NCI-H146 treated with DMSO at 0.1 percent for 48 hours (cell line): ENCODE measurements around the gene PPFIA3.
"Not testable (repeated sequence)": the region's sequence is repeated elsewhere in the genome, so short reads cannot be mapped to it uniquely, and the experiment has no call there.

Experiments
- DNase-seq: peaks from one replicate; lab custom pipeline; 2025; ENCODE audit not compliant: unreplicated experiment; lab: John Stamatoyannopoulos, UW

The PPFIA3 gene

DNA sequence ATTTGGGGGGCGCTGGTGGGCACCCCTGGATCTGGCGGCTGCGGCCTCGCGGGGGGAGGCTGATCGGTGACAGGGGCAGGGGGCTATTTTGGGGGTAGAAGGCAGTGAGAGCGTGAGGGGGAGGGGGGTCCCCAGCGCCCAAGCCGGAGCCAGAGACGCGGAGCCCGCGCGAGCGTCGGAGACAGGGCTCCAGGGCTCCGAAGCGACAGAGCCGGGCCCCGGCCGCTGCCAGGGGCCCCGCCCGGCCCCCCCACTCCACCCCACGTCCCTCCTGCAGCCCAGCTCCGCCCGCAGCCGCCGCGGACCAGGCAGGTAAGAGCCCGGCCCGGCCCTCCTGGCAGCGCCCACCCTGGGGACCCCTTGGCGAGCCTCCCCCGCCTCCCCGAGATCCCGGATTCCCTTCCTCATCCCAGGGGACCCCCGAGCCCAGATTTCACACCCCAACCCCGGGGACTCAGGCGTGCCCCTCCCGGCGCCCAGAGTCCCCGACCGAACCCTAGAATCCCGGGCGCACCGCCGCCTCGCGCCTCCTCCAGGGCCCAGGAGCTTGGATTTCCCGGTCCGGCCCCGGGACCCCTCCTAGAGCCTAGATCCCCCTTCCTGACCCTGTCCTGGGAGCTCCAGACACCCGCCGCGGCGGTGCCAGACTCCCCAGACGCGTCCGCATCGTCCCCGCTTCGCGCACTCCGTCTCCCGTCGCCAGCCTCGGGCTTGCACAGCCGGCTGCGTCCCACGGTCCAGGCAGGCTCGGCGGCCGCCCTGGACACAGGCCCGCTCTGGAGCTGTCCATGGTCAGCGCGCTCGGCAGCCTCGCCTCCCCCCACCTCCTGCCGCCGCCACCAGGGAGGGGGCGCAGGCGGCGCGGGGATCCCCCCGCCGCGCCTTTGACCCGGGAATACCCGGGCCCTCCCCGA lies at the start of gene PPFIA3:
TSS of gene PPFIA3 (plus strand) at position 134 of the 914 bp plus-strand sequence. CDS start 8,330 bp downstream, outside the sequence.
- DNase-seq = no peak

DNA sequence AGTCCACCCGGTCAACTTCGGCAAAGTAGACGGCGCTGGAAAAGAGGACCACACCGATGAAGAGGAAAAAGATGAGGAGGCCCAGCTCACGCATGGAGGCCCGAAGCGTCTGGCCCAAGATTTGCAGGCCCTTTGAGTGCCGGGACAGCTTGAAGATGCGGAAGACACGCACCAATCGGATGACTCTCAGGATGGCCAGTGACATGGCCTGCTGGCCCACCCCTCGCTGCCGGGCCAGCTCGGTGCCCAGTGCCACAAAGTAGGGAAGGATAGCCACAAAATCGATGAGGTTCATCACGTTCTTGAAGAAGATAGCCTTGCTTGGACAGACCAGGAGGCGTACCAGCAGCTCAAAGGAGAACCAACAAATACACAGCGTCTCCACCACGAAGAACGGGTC lies 48.9 kb upstream of the PPFIA3 start:
- no peak for DNase-seq

DNA sequence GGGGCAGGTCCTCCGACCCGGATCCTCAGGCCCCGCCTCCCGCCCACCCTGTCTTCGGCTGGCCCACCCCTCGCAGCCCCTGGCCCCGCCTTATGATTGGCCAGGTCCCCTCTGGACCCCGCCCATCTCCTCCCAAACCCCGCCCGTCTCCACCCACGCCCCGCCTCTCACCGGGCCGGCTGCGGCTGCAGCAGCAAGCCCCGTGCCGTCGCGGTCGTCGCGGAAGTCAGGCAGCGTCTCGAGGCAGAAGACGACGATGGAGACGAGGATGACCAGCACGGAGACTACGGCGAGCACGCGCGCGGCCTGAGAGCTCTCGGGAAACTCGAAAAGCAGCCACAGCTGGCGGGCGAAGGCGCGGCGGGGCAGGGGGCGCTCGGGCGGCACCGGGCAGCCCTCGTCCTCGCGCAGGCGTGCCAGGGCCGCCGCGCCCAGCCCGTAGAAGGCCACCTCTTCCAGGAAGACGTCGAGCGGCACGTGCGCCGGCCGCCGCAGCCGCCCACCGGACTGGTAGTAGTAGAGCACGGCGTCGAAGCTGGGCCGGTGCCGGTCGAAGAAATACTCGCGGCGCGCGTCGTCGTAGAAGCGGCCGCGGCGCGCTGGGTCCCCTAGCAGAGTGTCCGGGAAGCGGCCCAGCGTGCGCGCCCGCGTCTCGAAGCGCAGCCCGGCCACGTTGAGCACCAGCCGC lies 47.3 kb upstream of the PPFIA3 start:
- DNase-seq = no peak

GRCh38 chr19:49073514-49074378 lies 45.6 kb upstream of the PPFIA3 start:
- DNase-seq = peak; percentile 15

GRCh38 chr19:49074869-49075268 lies 44.5 kb upstream of the PPFIA3 start:
- not testable (repeated sequence) for DNase-seq

DNA sequence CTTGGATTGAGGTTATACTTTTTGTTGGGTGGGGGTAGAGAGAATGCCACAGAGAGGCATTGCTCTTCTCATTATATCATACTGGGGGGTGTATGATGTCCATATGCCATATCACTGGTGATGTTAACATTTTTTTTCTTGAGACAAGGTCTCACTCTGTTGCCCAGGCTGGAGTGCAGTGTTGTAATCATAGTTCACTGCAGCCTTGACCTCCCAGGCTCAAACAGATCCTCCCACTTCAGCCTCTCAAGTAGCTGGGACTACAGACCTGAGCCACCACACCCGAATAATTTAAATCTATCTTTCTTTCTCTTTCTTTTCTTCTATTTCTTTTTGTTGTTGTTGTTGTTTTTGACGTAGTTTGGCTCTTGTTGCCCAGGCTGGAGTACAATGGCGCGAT lies 39.0 kb upstream of the PPFIA3 start:
- no peak for DNase-seq

GRCh38 chr19:49081273-49081672 lies 38.1 kb upstream of the PPFIA3 start:
- DNase-seq = no peak

DNA sequence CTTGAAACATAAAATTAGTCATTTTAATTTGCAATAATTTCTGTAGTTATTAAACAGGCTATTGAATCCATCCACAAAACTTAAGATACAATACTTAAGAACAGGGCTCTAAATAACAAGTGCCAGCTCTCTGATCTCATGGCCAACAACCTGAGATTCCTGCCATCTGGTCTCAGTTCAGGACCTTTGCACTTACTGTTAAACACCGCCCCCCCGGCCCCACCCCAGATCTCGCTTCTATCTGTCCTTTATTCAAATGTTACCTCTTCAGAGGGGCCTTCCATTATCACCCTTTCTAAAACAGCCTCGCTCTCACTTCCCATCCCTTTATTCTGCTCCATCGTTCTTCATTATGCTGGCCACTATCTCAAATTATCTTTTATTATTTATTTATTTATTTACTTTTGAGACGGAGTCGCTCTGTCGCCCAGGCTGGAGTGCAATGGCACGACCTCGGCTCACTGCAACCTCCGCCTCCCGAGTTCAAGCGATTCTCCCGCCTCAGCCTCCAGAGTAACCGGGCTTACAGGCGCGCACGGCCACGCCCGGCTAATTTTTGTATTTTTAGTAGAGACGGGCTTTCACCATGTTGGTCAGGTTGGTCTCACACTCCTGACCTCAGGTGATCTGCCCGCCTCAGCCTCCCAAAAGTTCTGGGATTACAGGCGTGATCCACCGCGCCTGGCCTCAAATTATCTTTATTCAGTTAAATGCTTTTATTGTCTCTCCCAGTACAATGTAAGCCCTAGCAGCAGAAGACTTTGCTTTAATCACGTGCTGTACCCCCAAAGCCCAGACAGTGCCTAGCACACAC lies 34.9 kb upstream of the PPFIA3 start:
- peak; percentile 45 for DNase-seq

DNA sequence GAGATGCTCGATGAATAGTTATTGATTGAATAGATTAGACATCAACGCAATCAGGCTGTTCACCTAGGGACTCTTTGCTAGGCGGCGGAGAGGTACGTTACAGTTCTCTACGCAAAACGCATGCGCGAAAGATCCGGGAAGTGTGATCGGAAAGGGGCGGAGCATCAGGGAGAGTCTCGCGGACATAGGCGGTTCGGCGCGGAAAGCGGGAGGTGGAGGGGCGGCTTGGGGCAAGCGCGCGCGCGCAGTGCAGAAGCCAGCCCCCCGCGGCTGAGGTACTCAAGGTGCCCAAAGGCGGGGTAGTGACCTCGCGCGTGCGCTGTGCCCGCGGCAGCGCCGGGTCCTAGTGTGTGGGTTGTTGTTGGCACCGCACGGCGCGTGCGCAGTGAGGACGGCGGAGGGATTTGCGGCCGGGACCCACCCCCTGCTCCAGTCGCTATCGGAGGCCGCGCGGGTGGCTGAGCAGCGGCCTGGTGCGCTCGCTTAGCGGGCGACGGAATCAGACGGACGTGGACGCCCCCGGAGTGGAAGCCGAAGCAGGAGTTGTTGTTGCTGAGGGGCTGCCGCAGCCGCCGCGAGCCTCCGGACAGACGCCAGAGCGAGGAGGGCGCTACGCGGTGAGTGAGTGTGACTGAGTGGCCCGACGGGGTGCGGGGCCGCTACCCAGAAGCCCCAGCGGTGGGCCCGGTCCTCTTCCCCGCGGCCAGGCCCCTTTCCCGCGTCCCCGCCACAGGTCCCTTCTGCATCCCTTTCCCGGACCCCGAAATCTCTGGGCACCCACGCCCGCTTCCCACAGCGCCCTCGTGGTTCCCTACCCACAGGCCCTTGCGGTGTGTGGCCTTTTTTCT lies 34.1 kb upstream of the PPFIA3 start, which contains the start of gene SNRNP70:
TSS of gene SNRNP70 (plus strand) at position 432 of the 848 bp plus-strand sequence. CDS start 964 bp downstream, outside the sequence.
- peak; percentile 98 for DNase-seq

DNA sequence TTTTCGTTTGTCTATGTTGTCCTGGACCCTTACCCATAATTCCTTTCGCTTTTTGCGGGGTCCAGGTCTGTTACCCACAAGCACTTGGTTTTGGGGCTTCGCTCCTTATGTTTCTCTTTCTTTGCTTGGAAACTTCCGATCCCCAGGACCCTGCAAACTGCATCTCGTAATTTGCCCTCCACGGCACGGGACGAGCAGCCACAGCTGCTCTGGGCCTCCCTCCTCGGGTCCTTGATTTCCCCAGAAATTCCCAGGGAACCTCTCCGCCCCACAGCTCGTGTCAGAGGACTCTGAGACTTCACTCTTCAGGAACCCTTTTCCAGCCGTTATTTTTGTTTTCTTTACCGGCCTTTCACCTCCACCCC lies 33.5 kb upstream of the PPFIA3 start:
- no peak for DNase-seq

- no peak for DNase-seq
Measured at GRCh38 chr19:49086296-49086695, 33.0 kb upstream of the PPFIA3 start.

DNA sequence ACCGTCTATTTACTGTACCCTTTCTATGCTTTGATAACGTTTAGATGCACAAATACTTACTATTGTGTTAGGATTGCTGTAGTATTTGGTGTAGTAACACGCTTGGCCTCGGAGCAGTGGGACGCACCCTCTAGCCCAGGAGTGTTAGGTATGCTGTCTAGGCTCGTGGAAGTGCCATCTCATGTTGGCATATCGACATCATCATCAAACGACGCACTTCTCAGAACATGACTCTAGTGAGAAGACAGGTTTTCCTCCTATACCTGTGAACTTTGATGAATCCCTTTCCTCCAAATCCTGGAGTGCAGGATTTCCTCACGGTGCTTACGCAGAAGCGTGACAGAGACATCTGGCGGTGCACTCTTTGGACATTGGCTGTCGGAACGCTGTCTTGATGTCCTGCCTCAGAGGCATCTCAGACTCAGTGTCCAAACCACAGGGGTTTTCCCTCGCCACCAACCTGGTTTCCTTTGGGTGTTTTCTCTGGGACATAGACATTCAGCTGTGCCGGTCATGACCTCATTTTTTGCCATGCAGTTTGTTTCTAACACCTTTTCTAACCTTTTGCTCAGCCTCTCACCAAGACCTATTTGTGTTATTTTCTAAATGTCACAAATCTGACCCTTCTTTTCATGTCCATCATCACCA lies 27.8 kb upstream of the PPFIA3 start:
- DNase-seq = no peak

DNA sequence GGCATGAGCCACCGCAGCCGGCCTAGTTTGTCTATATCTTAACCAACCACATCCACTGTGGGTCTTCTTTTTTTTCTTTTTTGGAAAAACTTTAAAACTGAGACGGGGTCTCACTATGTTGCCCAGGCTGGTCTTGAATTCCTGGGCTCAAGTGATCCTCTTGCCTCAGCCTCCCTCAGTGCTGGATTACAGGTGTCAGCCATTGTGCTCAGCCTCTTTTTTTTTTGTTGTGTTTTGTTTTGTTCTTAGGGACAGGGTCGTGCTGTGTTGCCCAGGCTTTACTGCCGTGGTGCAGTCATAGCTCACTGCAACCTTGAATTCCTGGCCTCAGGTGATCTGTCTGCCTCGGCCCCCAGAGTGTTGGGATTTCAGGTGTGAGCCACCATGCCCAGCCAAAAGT lies 26.7 kb upstream of the PPFIA3 start:
- no peak for DNase-seq

DNA sequence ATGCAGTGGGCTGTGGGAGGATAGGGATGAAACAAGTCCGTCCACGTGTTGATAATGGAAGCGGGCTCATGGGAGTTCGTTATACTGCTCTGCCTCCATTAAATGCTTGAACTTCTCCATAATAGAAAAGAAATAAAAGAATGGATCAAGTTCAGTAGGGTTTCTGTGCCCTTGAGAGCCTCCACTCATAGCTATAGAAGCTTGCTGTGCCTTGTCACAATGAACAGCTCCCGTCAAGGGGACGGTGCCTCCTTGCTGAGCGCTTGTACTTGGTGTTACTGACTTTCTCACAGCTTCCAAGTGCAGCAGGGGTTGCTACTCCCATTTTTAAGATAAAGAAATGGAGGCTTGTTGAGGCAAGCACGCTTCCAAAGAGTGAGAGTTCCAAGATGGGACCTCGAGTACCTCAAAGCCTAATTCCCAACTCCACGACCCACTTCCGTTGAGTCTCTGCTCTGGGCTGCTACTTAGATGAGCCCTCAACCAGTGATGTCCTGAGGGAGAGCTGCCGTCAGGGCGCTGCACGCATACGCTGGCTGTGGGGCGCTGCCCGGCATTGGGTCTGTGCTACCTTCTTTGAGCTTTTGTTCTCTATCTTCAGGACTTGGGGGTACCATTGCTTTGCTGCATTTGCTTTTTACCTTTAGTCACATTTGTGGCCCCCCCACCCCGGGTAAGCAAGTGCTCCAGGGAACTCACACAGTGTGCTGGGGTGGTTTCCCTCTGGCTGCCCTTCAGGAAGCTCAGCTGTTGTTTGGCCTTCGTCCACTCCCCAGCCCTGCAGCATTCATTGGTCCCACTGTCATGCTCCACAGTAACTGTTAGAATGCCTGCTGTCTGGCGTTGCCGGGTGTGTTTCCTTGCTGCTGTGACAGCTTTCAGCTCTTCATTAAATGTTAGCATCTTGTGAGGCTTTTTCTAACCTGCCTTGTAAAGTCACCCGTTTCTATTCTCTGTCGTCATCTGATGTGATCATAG lies 24.6 kb upstream of the PPFIA3 start:
- no peak for DNase-seq

GRCh38 chr19:49097453-49098288 lies 21.7 kb upstream of the PPFIA3 start:
- peak; percentile 63 for DNase-seq

DNA sequence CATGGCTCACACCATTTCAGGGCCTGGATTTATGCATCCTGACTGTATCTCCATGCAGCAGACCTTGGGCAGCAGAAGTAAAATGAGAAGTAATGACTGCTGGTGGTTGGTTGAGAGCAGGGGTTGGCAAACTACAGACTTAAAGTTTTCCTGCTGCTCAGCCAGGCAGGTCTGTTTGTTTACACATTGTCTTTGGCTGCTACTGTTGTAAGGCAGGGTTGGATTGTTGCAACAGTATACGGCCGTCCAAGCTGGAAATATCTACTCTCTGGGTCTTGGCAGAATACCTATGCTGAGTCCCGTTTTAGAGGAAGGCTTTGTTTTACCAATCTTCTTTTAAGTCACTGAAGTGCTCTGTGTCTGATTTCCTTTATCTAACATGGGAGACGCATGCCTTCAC lies 20.5 kb upstream of the PPFIA3 start:
- DNase-seq = no peak

- no peak for DNase-seq
Measured at GRCh38 chr19:49101160-49101559, 18.2 kb upstream of the PPFIA3 start.
